K562 (cell line): ENCODE data around the gene SPATS2.

Experiments used
- CHD2 ChIP-seq: IDR thresholded peaks from 2 replicates; pipeline ENCODE4 v1.6.1; 2011; ENCODE audit warnings: low read depth, low read length
- CREB1 ChIP-seq, 2 experiments: sonication (generic) in 1 of 2; formaldehyde crosslinking in 1 of 2; IDR thresholded peaks; 2 replicates each; pipeline versions ENCODE4 v1.6.1 to v1.8.0; 2012 to 2022; ENCODE audit warnings: inconsistent platforms in 1 of 2, mild to moderate bottlenecking in 1 of 2, missing genetic modification reagents in 1 of 2, moderate library complexity in 1 of 2
- EZH2 ChIP-seq: IDR thresholded peaks from 2 replicates; pipeline ENCODE4 v1.6.1; 2012; ENCODE audit warnings: low read depth, mild to moderate bottlenecking, inconsistent platforms, low read length, borderline replicate concordance
- FOS ChIP-seq: IDR thresholded peaks from 3 replicates; pipeline ENCODE4 v1.6.1; 2011; ENCODE audit not compliant: insufficient read length; ENCODE audit errors: extremely low read depth
- LCOR ChIP-seq: sonication (generic); formaldehyde crosslinking; IDR thresholded peaks from 2 replicates; pipeline ENCODE4 v1.8.0; 2022; ENCODE audit warnings: mild to moderate bottlenecking, missing genetic modification reagents
- MAFF ChIP-seq: IDR thresholded peaks from 2 replicates; pipeline ENCODE4 v1.6.1; 2012; ENCODE audit warnings: low read length, improper control_type of control experiment
- PHTF2 ChIP-seq: fragments of 250-450 bp; sonication (Bioruptor Pico); IDR thresholded peaks from 2 replicates; pipeline ENCODE4 v1.5.0; 2021; ENCODE audit warnings: mild to moderate bottlenecking
- POLR2AphosphoS5 ChIP-seq: IDR thresholded peaks from 2 replicates; pipeline ENCODE4 v1.6.1; 2011; ENCODE audit warnings: mild to moderate bottlenecking, low read depth, low read length, moderate library complexity; ENCODE audit not compliant: control insufficient read depth, insufficient read depth
- SPI1 ChIP-seq: IDR thresholded peaks from 2 replicates; pipeline ENCODE4 v1.6.1; 2011; ENCODE audit warnings: low read depth, low read length, control low read depth, borderline replicate concordance
- TAF7 ChIP-seq: fragments of 450-650 bp; IDR thresholded peaks from 2 replicates; pipeline ENCODE4 v1.6.1; 2016; ENCODE audit warnings: missing genetic modification characterization, missing compliant biosample characterization
- TF ChIP-seq, protein P1 (sequence below), 3 experiments: IDR thresholded peaks in 2 of 3; conservative IDR thresholded peaks in 1 of 3; 2 replicates each; pipeline ENCODE4 v1.5.1; 2011 to 2012; ENCODE audit warnings: low read length in 3 of 3, mild to moderate bottlenecking in 3 of 3, control low read depth in 2 of 3, improper control_type of control experiment in 1 of 3, inconsistent platforms in 1 of 3, low read depth in 1 of 3, mixed read lengths in 1 of 3, moderate library complexity in 1 of 3; ENCODE audit not compliant: insufficient read depth in 2 of 3
- TF ChIP-seq, protein P2 (sequence below): fragments of 450-650 bp; IDR thresholded peaks from 2 replicates; pipeline ENCODE4 v1.7.1; 2018; ENCODE audit warnings: mild to moderate bottlenecking, low read depth; ENCODE audit not compliant: partially characterized antibody

DNA sequence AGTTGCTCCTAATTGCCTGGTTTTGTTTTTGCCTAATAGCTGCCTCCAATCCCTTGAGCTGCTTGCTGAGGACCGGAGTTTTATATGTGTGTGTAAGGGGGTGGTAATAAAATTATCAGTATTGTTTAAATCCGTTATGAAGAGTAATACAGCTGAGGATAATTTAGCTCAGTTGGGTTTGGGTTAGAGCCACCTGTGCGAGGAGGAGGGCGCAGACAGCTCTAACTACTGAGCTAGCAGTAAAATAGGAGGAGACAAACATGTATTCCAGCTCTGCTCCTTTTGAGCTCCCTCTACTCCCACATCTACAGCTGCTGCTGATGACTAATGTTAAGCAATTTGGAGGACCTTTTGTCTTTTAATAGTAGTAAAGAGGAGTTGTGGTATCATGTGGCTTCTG is 61.5 kb downstream of the SPATS2 start:
- TF ChIP-seq LCOR (CRISPR knock-in tag), result no peak; the same call in 1 of the 2 replicates
- no peak for TF ChIP-seq PHTF2 (CRISPR knock-in tag)
- no peak for TF ChIP-seq TAF7 (tag)
- TF ChIP-seq, protein P1, sequence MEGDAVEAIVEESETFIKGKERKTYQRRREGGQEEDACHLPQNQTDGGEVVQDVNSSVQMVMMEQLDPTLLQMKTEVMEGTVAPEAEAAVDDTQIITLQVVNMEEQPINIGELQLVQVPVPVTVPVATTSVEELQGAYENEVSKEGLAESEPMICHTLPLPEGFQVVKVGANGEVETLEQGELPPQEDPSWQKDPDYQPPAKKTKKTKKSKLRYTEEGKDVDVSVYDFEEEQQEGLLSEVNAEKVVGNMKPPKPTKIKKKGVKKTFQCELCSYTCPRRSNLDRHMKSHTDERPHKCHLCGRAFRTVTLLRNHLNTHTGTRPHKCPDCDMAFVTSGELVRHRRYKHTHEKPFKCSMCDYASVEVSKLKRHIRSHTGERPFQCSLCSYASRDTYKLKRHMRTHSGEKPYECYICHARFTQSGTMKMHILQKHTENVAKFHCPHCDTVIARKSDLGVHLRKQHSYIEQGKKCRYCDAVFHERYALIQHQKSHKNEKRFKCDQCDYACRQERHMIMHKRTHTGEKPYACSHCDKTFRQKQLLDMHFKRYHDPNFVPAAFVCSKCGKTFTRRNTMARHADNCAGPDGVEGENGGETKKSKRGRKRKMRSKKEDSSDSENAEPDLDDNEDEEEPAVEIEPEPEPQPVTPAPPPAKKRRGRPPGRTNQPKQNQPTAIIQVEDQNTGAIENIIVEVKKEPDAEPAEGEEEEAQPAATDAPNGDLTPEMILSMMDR (IDR thresholded peaks at IDR 0.05 in 2 of 3, conservative IDR thresholded peaks at IDR 0.05 in 1 of 3; ENCODE audit: insufficient read depth in 2 of 3, low read depth in 1 of 3, low read length in 3 of 3), result no peak
- TF ChIP-seq SPI1, result no peak
- TF ChIP-seq EZH2, result no peak
- no peak for TF ChIP-seq FOS
- TF ChIP-seq POLR2AphosphoS5, result no peak
- TF ChIP-seq CHD2, result no peak
- TF ChIP-seq, protein P2, sequence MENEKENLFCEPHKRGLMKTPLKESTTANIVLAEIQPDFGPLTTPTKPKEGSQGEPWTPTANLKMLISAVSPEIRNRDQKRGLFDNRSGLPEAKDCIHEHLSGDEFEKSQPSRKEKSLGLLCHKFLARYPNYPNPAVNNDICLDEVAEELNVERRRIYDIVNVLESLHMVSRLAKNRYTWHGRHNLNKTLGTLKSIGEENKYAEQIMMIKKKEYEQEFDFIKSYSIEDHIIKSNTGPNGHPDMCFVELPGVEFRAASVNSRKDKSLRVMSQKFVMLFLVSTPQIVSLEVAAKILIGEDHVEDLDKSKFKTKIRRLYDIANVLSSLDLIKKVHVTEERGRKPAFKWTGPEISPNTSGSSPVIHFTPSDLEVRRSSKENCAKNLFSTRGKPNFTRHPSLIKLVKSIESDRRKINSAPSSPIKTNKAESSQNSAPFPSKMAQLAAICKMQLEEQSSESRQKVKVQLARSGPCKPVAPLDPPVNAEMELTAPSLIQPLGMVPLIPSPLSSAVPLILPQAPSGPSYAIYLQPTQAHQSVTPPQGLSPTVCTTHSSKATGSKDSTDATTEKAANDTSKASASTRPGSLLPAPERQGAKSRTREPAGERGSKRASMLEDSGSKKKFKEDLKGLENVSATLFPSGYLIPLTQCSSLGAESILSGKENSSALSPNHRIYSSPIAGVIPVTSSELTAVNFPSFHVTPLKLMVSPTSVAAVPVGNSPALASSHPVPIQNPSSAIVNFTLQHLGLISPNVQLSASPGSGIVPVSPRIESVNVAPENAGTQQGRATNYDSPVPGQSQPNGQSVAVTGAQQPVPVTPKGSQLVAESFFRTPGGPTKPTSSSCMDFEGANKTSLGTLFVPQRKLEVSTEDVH, result no peak
- no peak for TF ChIP-seq CREB1 (IDR thresholded peaks at IDR 0.05)
- no peak for TF ChIP-seq CREB1 (CRISPR knock-in tag; IDR thresholded peaks at IDR 0.05)
- no peak for TF ChIP-seq MAFF
